IPS-15b (cell line): ENCODE data around the gene CRAMP1.
"Not testable (repeated sequence)": the region's sequence is repeated elsewhere in the genome, so short reads cannot be mapped to it uniquely, and the experiment has no call there.

Experiments used
- H3K27me3 ChIP-seq: one replicate; pipeline ENCODE4 v1.6.1; 2013; ENCODE audit warnings: low read length; ENCODE audit not compliant: control insufficient read depth, insufficient read depth
- H3K36me3 ChIP-seq: one replicate; pipeline ENCODE4 v1.6.1; 2013; ENCODE audit warnings: low read length; ENCODE audit not compliant: control insufficient read depth, insufficient read depth
- H3K4me1 ChIP-seq: one replicate; pipeline ENCODE4 v1.6.1; 2013; ENCODE audit warnings: mild to moderate bottlenecking, low read length; ENCODE audit not compliant: control insufficient read depth, insufficient read depth
- H3K4me3 ChIP-seq: one replicate; pipeline ENCODE4 v1.5.1; 2013; ENCODE audit warnings: low read depth, low read length
- H3K9ac ChIP-seq: one replicate; pipeline ENCODE4 v1.6.1; 2013; ENCODE audit warnings: low read depth, mild to moderate bottlenecking, low read length
- H3K9me3 ChIP-seq: one replicate; pipeline ENCODE4 v1.6.1; 2013; ENCODE audit warnings: mild to moderate bottlenecking, low read length; ENCODE audit not compliant: control insufficient read depth, insufficient read depth

Gene CRAMP1

GRCh38 chr16:1580956-1581355, 31.2 kb upstream of the CRAMP1 start:
- Histone ChIP-seq H3K4me3 (no peak overlapping the region), H3K4me1 (no peaks in the 10 kb centered on the region), H3K9ac (no peak overlapping the region), H3K9me3 (no peaks in the 10 kb centered on the region), H3K27me3 (no peaks in the 10 kb centered on the region), H3K36me3 (peaks cover 8% of the 10 kb centered on the region)

- H3K9me3 ChIP-seq = no peaks in the 10 kb centered on the region
- H3K27me3 ChIP-seq = no peaks in the 10 kb centered on the region
- H3K9ac ChIP-seq = no peak overlapping the region
- H3K4me1 ChIP-seq = no peaks in the 10 kb centered on the region
- peaks cover 13% of the 10 kb centered on the region for H3K36me3 ChIP-seq
- no peak overlapping the region for H3K4me3 ChIP-seq
These were observed 30.4 kb upstream of the CRAMP1 start for GRCh38 chr16:1581804-1582203.

- H3K4me3 ChIP-seq = no peak overlapping the region
- H3K27me3 ChIP-seq = no peaks in the 10 kb centered on the region
- H3K9me3 ChIP-seq = no peaks in the 10 kb centered on the region
- H3K4me1 ChIP-seq = no peaks in the 10 kb centered on the region
- peaks cover 19% of the 10 kb centered on the region for H3K36me3 ChIP-seq
- H3K9ac ChIP-seq = no peak overlapping the region
These were observed 29.0 kb upstream of the CRAMP1 start for GRCh38 chr16:1583180-1583579.

- Histone ChIP-seq H3K4me3 (no peak overlapping the region), H3K9ac (no peak overlapping the region), H3K4me1 (no peaks in the 10 kb centered on the region), H3K27me3 (no peaks in the 10 kb centered on the region), H3K9me3 (no peaks in the 10 kb centered on the region), H3K36me3 (peaks cover 22% of the 10 kb centered on the region)
These were observed 27.2 kb upstream of the CRAMP1 start for GRCh38 chr16:1584926-1585484.

- Histone ChIP-seq H3K9ac (no peak overlapping the region), H3K36me3 (peaks cover 14% of the 10 kb centered on the region), H3K9me3 (no peaks in the 10 kb centered on the region), H3K27me3 (no peaks in the 10 kb centered on the region), H3K4me1 (no peaks in the 10 kb centered on the region), H3K4me3 (no peak overlapping the region)
These were observed 21.8 kb upstream of the CRAMP1 start for GRCh38 chr16:1590366-1590765.

- H3K36me3 ChIP-seq = peaks cover 12% of the 10 kb centered on the region
- H3K27me3 ChIP-seq = no peaks in the 10 kb centered on the region
- no peaks in the 10 kb centered on the region for H3K9me3 ChIP-seq
- H3K4me1 ChIP-seq = no peaks in the 10 kb centered on the region
- no peak overlapping the region for H3K4me3 ChIP-seq
- no peak overlapping the region for H3K9ac ChIP-seq
These were observed 21.0 kb upstream of the CRAMP1 start for GRCh38 chr16:1590930-1591705.

- Histone ChIP-seq H3K27me3 (no peaks in the 10 kb centered on the region), H3K4me3 (no peak overlapping the region)
These were observed 19.7 kb upstream of the CRAMP1 start for GRCh38 chr16:1592446-1592845.

GRCh38 chr16:1595511-1595910, 16.6 kb upstream of the CRAMP1 start:
- H3K9me3 ChIP-seq, H3K4me1 ChIP-seq, H3K27me3 ChIP-seq, H3K9ac ChIP-seq, H3K36me3 ChIP-seq, H3K4me3 ChIP-seq: not testable (repeated sequence)

More at GRCh38 chr16:1592446-1592845, 19.7 kb upstream of the CRAMP1 start:
- H3K4me1 ChIP-seq = no peaks in the 10 kb centered on the region
- H3K9ac ChIP-seq = no peak overlapping the region
- H3K36me3 ChIP-seq = peaks cover 3% of the 10 kb centered on the region
- no peaks in the 10 kb centered on the region for H3K9me3 ChIP-seq

- no peak overlapping the region for H3K4me3 ChIP-seq
- no peaks in the 10 kb centered on the region for H3K4me1 ChIP-seq
- no peaks in the 10 kb centered on the region for H3K9me3 ChIP-seq
- no peak overlapping the region for H3K9ac ChIP-seq
- H3K36me3 ChIP-seq = no peaks in the 10 kb centered on the region
- H3K27me3 ChIP-seq = no peaks in the 10 kb centered on the region
These were observed 15.6 kb upstream of the CRAMP1 start for GRCh38 chr16:1596516-1596915.

GRCh38 chr16:1597154-1597553, 15.0 kb upstream of the CRAMP1 start:
- Histone ChIP-seq H3K9me3 (no peaks in the 10 kb centered on the region), H3K36me3 (peaks cover 2% of the 10 kb centered on the region), H3K9ac (no peak overlapping the region), H3K4me3 (no peak overlapping the region), H3K4me1 (no peaks in the 10 kb centered on the region), H3K27me3 (no peaks in the 10 kb centered on the region)

- Histone ChIP-seq H3K4me1 (no peaks in the 10 kb centered on the region), H3K4me3 (no peak overlapping the region), H3K36me3 (peaks cover 7% of the 10 kb centered on the region), H3K9me3 (no peaks in the 10 kb centered on the region), H3K9ac (no peak overlapping the region), H3K27me3 (no peaks in the 10 kb centered on the region)
These were observed 11.1 kb upstream of the CRAMP1 start for GRCh38 chr16:1601031-1601430.

GRCh38 chr16:1601489-1601888, 10.7 kb upstream of the CRAMP1 start:
- no peak overlapping the region for H3K4me3 ChIP-seq
- no peak overlapping the region for H3K9ac ChIP-seq
- H3K4me1 ChIP-seq = no peaks in the 10 kb centered on the region
- H3K9me3 ChIP-seq = no peaks in the 10 kb centered on the region
- peaks cover 8% of the 10 kb centered on the region for H3K36me3 ChIP-seq
- no peaks in the 10 kb centered on the region for H3K27me3 ChIP-seq
